GM19328 (cell line): ENCODE measurements around the gene CDK10.
"Not testable (repeated sequence)": the region's sequence is repeated elsewhere in the genome, so short reads cannot be mapped to it uniquely, and the experiment has no call there.

Experiments used
- ATAC-seq: cut with Tn5 transposase; IDR thresholded peaks from one replicate; pipeline ENCODE4 v1.9.1; 2021; ENCODE audit warnings: mild to moderate bottlenecking, moderate library complexity; ENCODE audit not compliant: unreplicated experiment

The CDK10 gene

DNA sequence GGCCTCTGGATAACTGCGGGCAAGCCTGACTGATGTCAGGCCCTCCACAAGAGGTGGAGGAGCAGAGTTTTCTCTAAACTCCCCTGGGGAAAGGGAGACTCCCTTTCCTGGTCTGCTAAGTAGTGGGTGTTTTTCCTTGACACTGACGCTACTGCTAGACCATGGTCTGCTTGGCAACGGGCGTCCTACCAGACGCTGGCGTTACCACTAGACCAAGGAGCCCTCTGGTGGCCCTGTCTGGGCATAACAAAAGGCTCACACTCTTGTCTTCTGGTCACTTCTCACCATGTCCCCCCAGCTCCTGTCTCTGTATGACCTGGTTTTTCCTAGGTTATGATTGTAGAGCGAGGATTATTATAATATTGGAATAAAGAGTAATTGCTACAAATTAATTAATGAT lies 19.5 kb upstream of the CDK10 start:
- ATAC-seq, result not testable (repeated sequence)

DNA sequence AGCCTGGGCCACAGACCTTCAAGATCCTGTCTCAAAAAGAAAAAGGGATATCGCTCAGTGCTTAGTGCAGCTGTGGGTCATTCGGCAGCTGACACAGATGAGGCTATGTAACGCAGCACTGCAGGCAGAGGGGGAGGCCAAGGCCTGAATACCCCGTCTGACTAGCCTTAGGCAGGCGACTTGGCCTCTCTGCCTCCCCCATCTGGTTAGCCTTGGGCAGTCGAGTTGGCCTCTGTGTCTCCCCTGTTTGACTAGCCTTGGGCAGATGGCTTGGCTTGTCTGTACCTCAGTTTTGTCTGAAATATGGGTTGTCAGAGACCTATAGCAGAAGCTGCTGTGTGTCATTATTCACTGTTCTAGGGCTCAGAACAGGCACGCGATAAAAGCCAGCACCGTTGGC lies 18.9 kb upstream of the CDK10 start:
- no peak for ATAC-seq

- no peak for ATAC-seq
Measured at GRCh38 chr16:89668790-89669158, 17.7 kb upstream of the CDK10 start.

- no peak for ATAC-seq
Measured at GRCh38 chr16:89669755-89670154, 16.7 kb upstream of the CDK10 start.

GRCh38 chr16:89670496-89671431 lies 15.7 kb upstream of the CDK10 start:
- ATAC-seq, result no peak

- ATAC-seq, result not testable (repeated sequence)
Measured at GRCh38 chr16:89671565-89671964, 14.9 kb upstream of the CDK10 start.

DNA sequence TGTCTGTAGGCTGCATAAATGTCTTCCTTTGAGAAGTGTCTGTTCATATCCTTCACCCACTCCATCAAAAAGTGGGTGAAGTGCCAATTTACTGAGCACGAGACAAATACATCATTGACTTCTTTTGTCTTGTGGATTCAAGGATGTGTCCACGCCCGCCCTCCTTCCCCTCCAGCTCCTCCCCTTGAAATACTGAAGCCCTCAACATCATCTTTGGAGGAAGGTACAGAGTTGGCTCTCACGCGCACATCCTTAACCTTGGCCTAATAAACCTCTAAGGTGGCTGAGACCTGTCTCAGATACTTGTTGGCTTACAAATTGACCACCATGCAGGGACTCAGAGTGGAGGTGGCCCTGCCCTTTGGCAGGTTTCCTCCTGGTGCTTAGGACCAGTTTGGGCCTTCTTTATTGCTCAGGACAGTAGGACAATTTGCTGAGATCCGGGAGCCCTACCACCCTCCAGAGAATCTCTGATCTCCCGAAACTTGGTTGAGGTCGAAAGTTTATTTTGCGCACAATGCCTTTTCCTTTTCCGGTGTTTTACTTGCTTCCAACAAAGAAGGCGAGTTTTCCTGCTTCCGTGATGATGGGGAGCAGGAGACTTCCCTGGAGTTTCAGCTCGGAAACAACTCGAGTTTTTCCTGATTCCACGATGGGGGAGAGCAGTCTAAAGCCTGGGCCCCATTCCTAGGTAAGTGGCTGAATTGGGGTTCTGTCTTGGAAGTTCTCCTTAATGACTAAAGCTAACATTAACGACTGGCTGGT lies 14.1 kb upstream of the CDK10 start:
- no peak for ATAC-seq

DNA sequence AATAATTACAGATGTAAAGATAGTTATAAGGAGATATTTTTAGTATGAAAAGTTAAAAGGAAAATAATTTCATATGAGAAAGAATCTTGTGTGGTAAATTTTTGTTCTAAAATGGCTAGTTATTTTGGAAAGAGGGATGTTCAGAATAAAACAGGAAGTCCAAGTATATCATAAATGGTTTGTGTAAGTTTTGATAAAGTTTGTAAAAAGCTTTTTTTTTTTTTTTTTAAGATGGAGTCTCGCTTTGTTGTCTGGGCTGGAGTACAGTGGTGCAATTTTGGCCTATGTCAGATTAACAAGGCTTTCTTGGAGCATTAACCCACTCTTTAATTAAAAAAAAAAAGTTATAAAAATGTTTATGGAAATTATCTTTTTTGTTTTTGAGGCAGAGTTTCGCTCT lies 8.2 kb upstream of the CDK10 start:
- no peak for ATAC-seq

DNA sequence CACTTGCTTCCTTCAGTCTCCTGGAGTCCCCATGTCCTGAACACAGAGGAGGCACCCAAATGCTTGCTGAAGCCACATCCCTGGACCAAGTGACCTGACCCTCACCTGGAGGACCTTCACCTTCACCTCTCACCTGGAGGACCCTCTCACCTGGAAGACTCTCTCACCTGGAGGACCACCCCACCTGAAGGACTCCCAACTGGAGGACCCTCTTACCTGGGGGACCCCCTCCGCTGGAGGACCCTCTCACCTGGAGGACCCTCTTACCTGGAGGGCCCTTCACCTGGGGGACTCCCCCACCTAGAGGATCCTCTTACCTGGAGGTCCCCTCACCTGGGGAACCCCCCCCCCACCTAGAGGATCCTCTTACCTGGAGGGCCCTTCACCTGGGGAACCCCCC lies 573 bp upstream of the CDK10 start:
- ATAC-seq, result no peak

DNA sequence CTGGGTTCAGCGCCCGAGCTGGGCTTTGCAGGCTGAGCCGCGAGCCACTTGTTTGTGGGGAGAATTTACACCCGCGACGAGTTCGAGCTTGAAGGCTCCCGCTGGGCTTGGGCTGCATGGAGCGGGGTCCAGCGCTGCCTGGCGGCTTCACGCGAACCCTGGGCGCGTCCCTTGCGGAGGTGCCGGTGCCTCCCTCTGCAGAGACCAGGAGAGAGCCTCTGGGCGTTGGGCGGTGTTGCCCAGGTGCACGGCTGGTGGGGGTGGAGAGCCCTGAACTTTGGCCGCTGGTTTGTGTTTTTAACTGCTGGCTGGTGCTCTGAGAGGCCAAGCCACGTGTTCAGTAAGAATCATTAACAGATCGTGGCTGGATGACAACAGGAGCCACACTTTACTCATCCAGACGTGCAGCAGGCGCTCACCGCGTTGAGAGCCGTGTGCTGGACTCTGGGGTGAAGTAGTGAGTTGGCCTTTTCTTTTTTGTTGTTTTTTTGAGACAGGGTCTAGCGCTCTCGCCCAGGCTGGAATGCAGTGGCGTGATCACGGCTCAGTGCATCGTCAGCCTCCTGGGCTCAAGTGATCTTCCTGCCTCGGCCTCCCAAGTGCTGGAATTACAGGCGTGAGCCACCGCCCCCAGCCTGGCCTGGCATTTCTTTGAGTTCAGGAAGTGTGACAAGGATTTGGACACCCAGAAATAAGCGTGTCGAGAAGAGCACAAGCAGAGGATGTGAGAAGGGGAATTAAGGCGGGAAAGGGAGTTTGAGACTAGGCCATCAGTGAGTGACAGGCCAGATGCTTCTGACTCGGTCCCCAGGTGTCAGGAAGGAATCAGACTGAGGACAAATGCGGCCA lies 827 bp downstream of the CDK10 start:
- ATAC-seq, result peak; percentile 24

DNA sequence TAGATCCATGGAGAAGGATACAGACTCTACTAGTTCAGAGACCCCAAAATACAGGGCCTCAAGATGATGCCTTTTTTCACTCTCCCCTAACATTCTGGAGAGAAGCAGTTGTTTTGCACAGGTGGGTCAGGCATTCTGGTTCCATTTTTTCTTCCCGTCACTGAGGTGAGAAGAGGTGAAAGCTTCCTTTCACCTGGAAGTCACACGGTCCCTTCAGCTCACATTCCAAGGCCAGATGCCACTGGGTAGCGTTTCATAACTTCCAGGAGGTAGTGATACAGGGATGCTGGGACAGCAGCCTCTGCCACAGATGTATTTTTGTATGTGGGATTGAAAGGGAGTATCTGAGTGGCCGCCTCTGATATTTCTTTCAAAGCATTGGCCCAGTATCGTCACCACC lies 1.9 kb downstream of the CDK10 start:
- ATAC-seq, result no peak

DNA sequence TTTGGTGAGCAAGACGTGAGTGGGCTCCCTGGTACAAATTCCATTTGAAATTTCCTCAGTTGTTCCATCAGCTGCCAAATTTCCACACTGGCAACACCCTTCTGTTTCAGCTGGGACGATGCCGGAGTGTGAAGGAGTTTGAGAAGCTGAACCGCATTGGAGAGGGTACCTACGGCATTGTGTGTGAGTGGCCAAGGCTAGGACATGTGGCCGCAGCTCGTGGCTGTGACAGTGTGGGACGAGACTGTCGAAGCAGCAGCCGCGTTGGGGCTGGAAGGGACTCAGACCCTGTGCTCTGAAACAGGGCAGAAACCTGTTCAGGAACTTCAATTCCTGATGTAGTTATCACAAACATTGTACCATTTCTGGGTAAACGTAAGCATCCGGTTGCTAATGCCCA lies 2.7 kb downstream of the CDK10 start:
- ATAC-seq, result no peak

DNA sequence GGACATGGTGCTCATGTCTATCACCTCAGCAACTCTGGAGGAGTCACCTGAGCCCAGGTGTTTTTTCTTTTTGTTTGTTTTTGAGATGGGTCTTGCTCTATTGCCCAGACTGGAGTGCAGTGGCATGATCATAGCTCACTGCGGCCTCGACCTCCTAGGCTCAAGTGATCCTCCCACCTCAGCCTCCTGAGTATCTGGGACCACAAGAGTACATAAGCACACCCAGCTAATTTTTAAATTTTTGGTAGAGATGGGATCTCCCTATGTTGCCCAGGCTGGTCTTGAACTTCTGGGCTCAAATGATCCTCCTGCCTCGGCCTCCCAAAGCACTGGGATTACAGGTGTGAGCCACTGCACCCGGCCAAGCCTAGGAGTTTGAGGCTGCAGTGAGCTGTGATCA lies 3.1 kb downstream of the CDK10 start:
- not testable (repeated sequence) for ATAC-seq

- ATAC-seq, result no peak
Measured at GRCh38 chr16:89690392-89690901, 4.0 kb downstream of the CDK10 start.

GRCh38 chr16:89691231-89691985 lies 4.9 kb downstream of the CDK10 start:
- no peak for ATAC-seq

GRCh38 chr16:89691986-89692569 lies 5.6 kb downstream of the CDK10 start:
- no peak for ATAC-seq

GRCh38 chr16:89693289-89693731 lies 6.8 kb downstream of the CDK10 start:
- no peak for ATAC-seq

DNA sequence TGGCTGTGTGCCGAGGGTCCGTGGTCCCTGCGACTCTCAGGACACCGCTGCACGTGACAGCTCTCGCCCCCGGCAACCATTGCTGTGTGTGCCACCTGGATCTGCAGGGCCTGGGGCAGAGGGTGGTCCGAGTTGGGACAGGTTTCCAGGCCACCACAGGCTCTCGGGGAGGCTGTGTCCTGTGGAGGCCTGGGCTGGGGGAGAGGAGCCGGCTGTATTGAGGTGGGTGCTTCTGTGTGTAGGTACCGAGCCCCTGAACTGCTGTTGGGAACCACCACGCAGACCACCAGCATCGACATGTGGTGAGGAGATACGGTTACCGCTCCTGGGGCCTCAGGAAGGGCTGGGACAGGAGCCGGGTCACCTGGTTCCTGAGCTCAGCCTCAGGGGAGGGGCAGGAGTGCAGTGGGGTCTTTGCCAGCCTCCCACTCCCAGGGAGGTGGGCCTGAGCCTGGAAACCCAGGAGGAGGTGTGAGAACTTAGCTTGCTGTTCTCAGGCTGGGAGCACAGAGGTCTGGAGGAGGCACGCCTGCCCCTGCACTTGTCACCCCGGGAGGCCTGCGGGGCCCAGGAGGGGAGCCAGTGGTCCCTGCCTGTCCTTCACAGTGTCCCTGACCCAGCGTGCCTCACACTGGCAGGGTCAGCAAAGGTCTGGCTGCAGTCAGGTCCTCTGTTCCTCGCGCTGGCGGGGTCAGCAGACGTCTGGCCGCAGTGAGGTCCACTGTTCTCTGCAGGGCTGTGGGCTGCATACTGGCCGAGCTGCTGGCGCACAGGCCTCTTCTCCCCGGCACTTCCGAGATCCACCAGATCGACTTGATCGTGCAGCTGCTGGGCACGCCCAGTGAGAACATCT lies 7.7 kb downstream of the CDK10 start:
- no peak for ATAC-seq

- not testable (repeated sequence) for ATAC-seq
Measured at GRCh38 chr16:89694784-89695085, 8.2 kb downstream of the CDK10 start.
